AG20443 (cell line): ENCODE results near the gene LTBP4.
"Not testable (repeated sequence)": the region's sequence is repeated elsewhere in the genome, so short reads cannot be mapped to it uniquely, and the experiment has no call there.

Experiments used
- DNase-seq: peaks from one replicate; pipeline ENCODE4 v3.0.0; 2012; ENCODE audit warnings: low spot score, mixed read lengths

Gene LTBP4

GRCh38 chr19:40629346-40629745 lies 28.2 kb downstream of the LTBP4 start:
- no peak for DNase-seq

GRCh38 chr19:40630571-40631160 lies 29.5 kb downstream of the LTBP4 start:
- no peak for DNase-seq

- DNase-seq: no peak
Measured at GRCh38 chr19:40632311-40633036, 31.3 kb downstream of the LTBP4 start.

GRCh38 chr19:40633207-40633606 lies 32.0 kb downstream of the LTBP4 start:
- DNase-seq: peak; percentile 25

- no peak for DNase-seq
Measured at GRCh38 chr19:40638327-40638726, 37.2 kb downstream of the LTBP4 start.

- DNase-seq: no peak
Measured at GRCh38 chr19:40639638-40639982, 38.4 kb downstream of the LTBP4 start.

GRCh38 chr19:40640744-40641143 lies 39.6 kb downstream of the LTBP4 start:
- no peak for DNase-seq

GRCh38 chr19:40641281-40641680 lies 40.1 kb downstream of the LTBP4 start:
- DNase-seq: no peak

- DNase-seq: no peak
Measured at GRCh38 chr19:40642051-40642706, 41.0 kb downstream of the LTBP4 start.

- DNase-seq: no peak
Measured at GRCh38 chr19:40642757-40643305, 41.7 kb downstream of the LTBP4 start.

- no peak for DNase-seq
Measured at GRCh38 chr19:40646743-40647254, 45.6 kb downstream of the LTBP4 start.

- DNase-seq: not testable (repeated sequence)
Measured at GRCh38 chr19:40649903-40650675, 48.9 kb downstream of the LTBP4 start.

- DNase-seq: peak; percentile 87
Measured at GRCh38 chr19:40650749-40651305, 49.7 kb downstream of the LTBP4 start.

GRCh38 chr19:40652303-40652702 lies 51.1 kb downstream of the LTBP4 start:
- not testable (repeated sequence) for DNase-seq

GRCh38 chr19:40655684-40656083 lies 54.5 kb downstream of the LTBP4 start:
- not testable (repeated sequence) for DNase-seq

GRCh38 chr19:40658031-40658430 lies 56.9 kb downstream of the LTBP4 start:
- no peak for DNase-seq

- DNase-seq: no peak
Measured at GRCh38 chr19:40659116-40659515, 57.9 kb downstream of the LTBP4 start.

GRCh38 chr19:40659566-40659965 lies 58.4 kb downstream of the LTBP4 start:
- no peak for DNase-seq

- DNase-seq: no peak
Measured at GRCh38 chr19:40661616-40662015, 60.4 kb downstream of the LTBP4 start.

GRCh38 chr19:40662925-40663694 lies 61.9 kb downstream of the LTBP4 start:
- peak; percentile 89 for DNase-seq
